Measurements from ENCODE around the gene SLC25A17.
"Not testable (repeated sequence)": the region's sequence is repeated elsewhere in the genome, so short reads cannot be mapped to it uniquely, and the experiment has no call there.

Gene SLC25A17

GRCh38 chr22:40727964-40728615, 91.1 kb downstream of the SLC25A17 start:
- Histone ChIP-seq H3K9ac (ENCODE audit: low read depth, low read length) (no peak overlapping the region), H3K4me1 (ENCODE audit: insufficient read depth, low read length) (peaks cover 26% of the 10 kb centered on the region), H3K9me3 (ENCODE audit: control insufficient read depth, insufficient read depth, low read length) (no peaks in the 10 kb centered on the region), H3K36me3 (ENCODE audit: insufficient read depth, low read length) (no peaks in the 10 kb centered on the region)

- H3K4me1 ChIP-seq (ENCODE audit: insufficient read depth, low read length) = peaks cover 19% of the 10 kb centered on the region
Measured at GRCh38 chr22:40727070-40727963, 91.8 kb downstream of the SLC25A17 start.

GRCh38 chr22:40726514-40726913, 92.6 kb downstream of the SLC25A17 start:
- Histone ChIP-seq H3K36me3 (ENCODE audit: insufficient read depth, low read length) (no peaks in the 10 kb centered on the region), H3K4me1 (ENCODE audit: insufficient read depth, low read length) (peaks cover 24% of the 10 kb centered on the region), H3K9ac (ENCODE audit: low read depth, low read length) (no peak overlapping the region), H3K9me3 (ENCODE audit: control insufficient read depth, insufficient read depth, low read length) (no peaks in the 10 kb centered on the region)

More at GRCh38 chr22:40727070-40727963, 91.8 kb downstream of the SLC25A17 start:
- Histone ChIP-seq H3K9me3 (ENCODE audit: control insufficient read depth, insufficient read depth, low read length) (no peaks in the 10 kb centered on the region), H3K9ac (ENCODE audit: low read depth, low read length) (no peak overlapping the region), H3K36me3 (ENCODE audit: insufficient read depth, low read length) (no peaks in the 10 kb centered on the region)

- H3K9ac ChIP-seq (ENCODE audit: low read depth, low read length) = no peak overlapping the region
- H3K4me1 ChIP-seq (ENCODE audit: insufficient read depth, low read length) = peaks cover 30% of the 10 kb centered on the region
- H3K9me3 ChIP-seq (ENCODE audit: control insufficient read depth, insufficient read depth, low read length) = no peaks in the 10 kb centered on the region
- H3K36me3 ChIP-seq (ENCODE audit: insufficient read depth, low read length) = no peaks in the 10 kb centered on the region
Measured at GRCh38 chr22:40723396-40723933, 95.7 kb downstream of the SLC25A17 start.

GRCh38 chr22:40721266-40721665, 97.9 kb downstream of the SLC25A17 start:
- Histone ChIP-seq H3K36me3 (ENCODE audit: insufficient read depth, low read length) (no peaks in the 10 kb centered on the region), H3K9me3 (ENCODE audit: control insufficient read depth, insufficient read depth, low read length) (no peaks in the 10 kb centered on the region), H3K9ac (ENCODE audit: low read depth, low read length) (no peak overlapping the region), H3K4me1 (ENCODE audit: insufficient read depth, low read length) (peaks cover 15% of the 10 kb centered on the region)

GRCh38 chr22:40720538-40721256, 98.4 kb downstream of the SLC25A17 start:
- Histone ChIP-seq H3K9ac (ENCODE audit: low read depth, low read length) (no peak overlapping the region), H3K9me3 (ENCODE audit: control insufficient read depth, insufficient read depth, low read length) (no peaks in the 10 kb centered on the region), H3K4me1 (ENCODE audit: insufficient read depth, low read length) (peaks cover 15% of the 10 kb centered on the region), H3K36me3 (ENCODE audit: insufficient read depth, low read length) (no peaks in the 10 kb centered on the region)

GRCh38 chr22:40720156-40720537, 99.0 kb downstream of the SLC25A17 start:
- H3K9ac ChIP-seq (ENCODE audit: low read depth, low read length); H3K9me3 ChIP-seq (ENCODE audit: control insufficient read depth, insufficient read depth, low read length); H3K36me3 ChIP-seq (ENCODE audit: insufficient read depth, low read length): not testable (repeated sequence)
- H3K4me1 ChIP-seq (ENCODE audit: insufficient read depth, low read length) = peaks cover 15% of the 10 kb centered on the region
